Activated naive CD4-positive, alpha-beta T cell treated with anti-CD3 and anti-CD28 coated beads, Interleukin-2, amount 10 ng/mL, durations not matched to agents 7 days and 5 days (primary cell): ENCODE measurements around the gene TCEA2.
A peak's percentile ranks its signal among the peaks of the same experiment; 100 is the strongest.
"Not testable (repeated sequence)": the region's sequence is repeated elsewhere in the genome, so short reads cannot be mapped to it uniquely, and the experiment has no call there.

Source experiments
- CTCF ChIA-PET: fragments of 350-600 bp; sonication (Branson Sonifier 250); formaldehyde crosslinking; loops from one replicate; lab custom pipeline; 2021; ENCODE audit warnings: antibody characterized with exemption; lab: Charles Lee
- DNase-seq: peaks from one replicate; pipeline ENCODE4 v3.0.0-alpha.2; 2020
- H3K27ac Mint-ChIP-seq: one replicate; pipeline ENCODE4 v1.8.0; 2021; ENCODE audit warnings: mild to moderate bottlenecking, moderate library complexity, mixed read lengths
- H3K27me3 Mint-ChIP-seq: one replicate; pipeline ENCODE4 v1.8.0; 2021; ENCODE audit warnings: mild to moderate bottlenecking, mixed read lengths
- H3K36me3 Mint-ChIP-seq: one replicate; pipeline ENCODE4 v1.8.0; 2021; ENCODE audit warnings: mixed read lengths
- H3K4me1 Mint-ChIP-seq: one replicate; pipeline ENCODE4 v1.8.0; 2021; ENCODE audit warnings: mixed read lengths
- H3K4me3 Mint-ChIP-seq: one replicate; pipeline ENCODE4 v1.8.0; 2021; ENCODE audit warnings: mild to moderate bottlenecking, moderate library complexity, mixed read lengths
- H3K9me3 Mint-ChIP-seq: one replicate; pipeline ENCODE4 v1.8.0; 2021; ENCODE audit warnings: mixed read lengths

The TCEA2 gene

GRCh38 chr20:64084685-64085152, 21.7 kb downstream of the TCEA2 start:
- no peak overlapping the region for H3K27ac Mint-ChIP-seq
- H3K36me3 Mint-ChIP-seq = peaks cover 1% of the 10 kb centered on the region
- peaks cover 35% of the 10 kb centered on the region for H3K4me1 Mint-ChIP-seq
- H3K27me3 Mint-ChIP-seq = peaks cover 83% of the 10 kb centered on the region
- DNase-seq = no peak
- H3K9me3 Mint-ChIP-seq = peaks cover 12% of the 10 kb centered on the region
- peak overlapping the region; percentile 76 for H3K4me3 Mint-ChIP-seq
- CTCF ChIA-PET = interaction anchor here (1.7 to 5.7 kb wide), 3 partner anchors 16 to 35 kb away, joined by 6 to 75 read pairs (median 7); no protein-coding TSS in a partner anchor

GRCh38 chr20:64086801-64087200, 23.8 kb downstream of the TCEA2 start:
- Mint-ChIP-seq H3K27me3 (peaks cover 67% of the 10 kb centered on the region), H3K4me3 (no peak overlapping the region), H3K9me3 (peaks cover 12% of the 10 kb centered on the region), H3K36me3 (peaks cover 1% of the 10 kb centered on the region), H3K27ac (no peak overlapping the region), H3K4me1 (peaks cover 23% of the 10 kb centered on the region)
- DNase-seq = no peak
- CTCF ChIA-PET = no interaction called here

- CTCF ChIA-PET, H3K27ac Mint-ChIP-seq, H3K36me3 Mint-ChIP-seq, DNase-seq, H3K4me3 Mint-ChIP-seq: not testable (repeated sequence)
- Mint-ChIP-seq H3K27me3 (peaks cover 62% of the 10 kb centered on the region), H3K9me3 (peaks cover 12% of the 10 kb centered on the region), H3K4me1 (peaks cover 18% of the 10 kb centered on the region)
Measured at GRCh38 chr20:64087226-64087825, 24.3 kb downstream of the TCEA2 start.

GRCh38 chr20:64088586-64088985, 25.6 kb downstream of the TCEA2 start:
- H3K4me3 Mint-ChIP-seq, DNase-seq, H3K27ac Mint-ChIP-seq, H3K4me1 Mint-ChIP-seq, CTCF ChIA-PET, H3K36me3 Mint-ChIP-seq: not testable (repeated sequence)
- H3K27me3 Mint-ChIP-seq = peaks cover 51% of the 10 kb centered on the region
- H3K9me3 Mint-ChIP-seq = peaks cover 12% of the 10 kb centered on the region

- H3K4me3 Mint-ChIP-seq = no peak overlapping the region
- peaks cover 12% of the 10 kb centered on the region for H3K9me3 Mint-ChIP-seq
- H3K27me3 Mint-ChIP-seq = peaks cover 39% of the 10 kb centered on the region
- H3K36me3 Mint-ChIP-seq = no peaks in the 10 kb centered on the region
- DNase-seq = no peak
- H3K27ac Mint-ChIP-seq = no peak overlapping the region
- H3K4me1 Mint-ChIP-seq = peaks cover 2% of the 10 kb centered on the region
- CTCF ChIA-PET = interaction anchor here (1.3 kb wide), 1 partner anchor 30 kb away, joined by 3 read pairs; no protein-coding TSS in a partner anchor
Measured at GRCh38 chr20:64090165-64090564, 27.2 kb downstream of the TCEA2 start.

GRCh38 chr20:64091340-64091739, 28.3 kb downstream of the TCEA2 start:
- H3K36me3 Mint-ChIP-seq = no peaks in the 10 kb centered on the region
- H3K4me3 Mint-ChIP-seq = no peak overlapping the region
- peaks cover 12% of the 10 kb centered on the region for H3K9me3 Mint-ChIP-seq
- DNase-seq = no peak
- H3K27ac Mint-ChIP-seq = peak overlapping the region; percentile 13
- H3K4me1 Mint-ChIP-seq = no peaks in the 10 kb centered on the region
- peaks cover 27% of the 10 kb centered on the region for H3K27me3 Mint-ChIP-seq
- CTCF ChIA-PET = no interaction called here

- peaks cover 11% of the 10 kb centered on the region for H3K9me3 Mint-ChIP-seq
- H3K27ac Mint-ChIP-seq = peak overlapping the region; percentile 13
- CTCF ChIA-PET = interaction anchor here (0.8 kb wide), 1 partner anchor 53 kb away, joined by 3 read pairs; no protein-coding TSS in a partner anchor
- H3K4me1 Mint-ChIP-seq = no peaks in the 10 kb centered on the region
- no peak for DNase-seq
- no peak overlapping the region for H3K4me3 Mint-ChIP-seq
- H3K36me3 Mint-ChIP-seq = no peaks in the 10 kb centered on the region
- peaks cover 23% of the 10 kb centered on the region for H3K27me3 Mint-ChIP-seq
Measured at GRCh38 chr20:64091770-64092169, 28.8 kb downstream of the TCEA2 start.

- CTCF ChIA-PET = interaction anchor here (0.8 kb wide), 1 partner anchor 54 kb away, joined by 3 read pairs; no protein-coding TSS in a partner anchor
- H3K4me1 Mint-ChIP-seq = no peaks in the 10 kb centered on the region
- no peak overlapping the region for H3K4me3 Mint-ChIP-seq
- H3K27me3 Mint-ChIP-seq = peaks cover 21% of the 10 kb centered on the region
- H3K36me3 Mint-ChIP-seq = no peaks in the 10 kb centered on the region
- H3K9me3 Mint-ChIP-seq = peaks cover 11% of the 10 kb centered on the region
- H3K27ac Mint-ChIP-seq = no peak overlapping the region
- no peak for DNase-seq
Measured at GRCh38 chr20:64092258-64093012, 29.4 kb downstream of the TCEA2 start.

GRCh38 chr20:64093013-64093503, 30.1 kb downstream of the TCEA2 start:
- Mint-ChIP-seq H3K4me1 (no peaks in the 10 kb centered on the region), H3K4me3 (no peak overlapping the region), H3K36me3 (no peaks in the 10 kb centered on the region), H3K27me3 (peaks cover 17% of the 10 kb centered on the region), H3K9me3 (peaks cover 6% of the 10 kb centered on the region), H3K27ac (no peak overlapping the region)
- CTCF ChIA-PET = no interaction called here
- DNase-seq = no peak

GRCh38 chr20:64095455-64095854, 32.5 kb downstream of the TCEA2 start:
- DNase-seq = no peak
- CTCF ChIA-PET = no interaction called here
- H3K36me3 Mint-ChIP-seq = no peaks in the 10 kb centered on the region
- no peaks in the 10 kb centered on the region for H3K4me1 Mint-ChIP-seq
- no peak overlapping the region for H3K4me3 Mint-ChIP-seq
- H3K9me3 Mint-ChIP-seq = peaks cover 3% of the 10 kb centered on the region
- peaks cover 8% of the 10 kb centered on the region for H3K27me3 Mint-ChIP-seq
- H3K27ac Mint-ChIP-seq = no peak overlapping the region

GRCh38 chr20:64095927-64096326, 32.9 kb downstream of the TCEA2 start:
- no peak overlapping the region for H3K27ac Mint-ChIP-seq
- peaks cover 3% of the 10 kb centered on the region for H3K9me3 Mint-ChIP-seq
- no peak for DNase-seq
- H3K36me3 Mint-ChIP-seq = no peaks in the 10 kb centered on the region
- H3K4me1 Mint-ChIP-seq = no peaks in the 10 kb centered on the region
- CTCF ChIA-PET = no interaction called here
- peaks cover 13% of the 10 kb centered on the region for H3K27me3 Mint-ChIP-seq
- no peak overlapping the region for H3K4me3 Mint-ChIP-seq

GRCh38 chr20:64096535-64096934, 33.5 kb downstream of the TCEA2 start:
- no peak for DNase-seq
- Mint-ChIP-seq H3K9me3 (peaks cover 3% of the 10 kb centered on the region), H3K4me3 (no peak overlapping the region), H3K27me3 (peaks cover 19% of the 10 kb centered on the region), H3K36me3 (no peaks in the 10 kb centered on the region), H3K4me1 (peaks cover 3% of the 10 kb centered on the region), H3K27ac (no peak overlapping the region)
- CTCF ChIA-PET = no interaction called here

GRCh38 chr20:64098471-64099013, 35.5 kb downstream of the TCEA2 start:
- Mint-ChIP-seq H3K9me3 (peaks cover 3% of the 10 kb centered on the region), H3K36me3 (no peaks in the 10 kb centered on the region), H3K27ac (no peak overlapping the region), H3K4me3 (no peak overlapping the region), H3K4me1 (peaks cover 6% of the 10 kb centered on the region), H3K27me3 (peaks cover 39% of the 10 kb centered on the region)
- CTCF ChIA-PET = no interaction called here
- no peak for DNase-seq

GRCh38 chr20:64099086-64099786, 36.2 kb downstream of the TCEA2 start:
- H3K27me3 Mint-ChIP-seq = peaks cover 46% of the 10 kb centered on the region
- no peak overlapping the region for H3K4me3 Mint-ChIP-seq
- DNase-seq = no peak
- no peak overlapping the region for H3K27ac Mint-ChIP-seq
- H3K4me1 Mint-ChIP-seq = peaks cover 6% of the 10 kb centered on the region
- H3K9me3 Mint-ChIP-seq = peaks cover 3% of the 10 kb centered on the region
- CTCF ChIA-PET = interaction anchor here (1.4 kb wide), 1 partner anchor 21 kb away, joined by 6 read pairs; no protein-coding TSS in a partner anchor
- no peaks in the 10 kb centered on the region for H3K36me3 Mint-ChIP-seq
